Measurements from ENCODE around the gene COA1. TPM values are rescaled to one million over a fixed set of nuclear protein-coding genes. Genes with fewer than 3 reads are reported as not detected.

The COA1 gene
- total and polyA plus RNA-seq, 2 donors (not counting 1 experiment from before 2014, with no cell fraction given) = 28.7 to 72.7 TPM

DNA sequence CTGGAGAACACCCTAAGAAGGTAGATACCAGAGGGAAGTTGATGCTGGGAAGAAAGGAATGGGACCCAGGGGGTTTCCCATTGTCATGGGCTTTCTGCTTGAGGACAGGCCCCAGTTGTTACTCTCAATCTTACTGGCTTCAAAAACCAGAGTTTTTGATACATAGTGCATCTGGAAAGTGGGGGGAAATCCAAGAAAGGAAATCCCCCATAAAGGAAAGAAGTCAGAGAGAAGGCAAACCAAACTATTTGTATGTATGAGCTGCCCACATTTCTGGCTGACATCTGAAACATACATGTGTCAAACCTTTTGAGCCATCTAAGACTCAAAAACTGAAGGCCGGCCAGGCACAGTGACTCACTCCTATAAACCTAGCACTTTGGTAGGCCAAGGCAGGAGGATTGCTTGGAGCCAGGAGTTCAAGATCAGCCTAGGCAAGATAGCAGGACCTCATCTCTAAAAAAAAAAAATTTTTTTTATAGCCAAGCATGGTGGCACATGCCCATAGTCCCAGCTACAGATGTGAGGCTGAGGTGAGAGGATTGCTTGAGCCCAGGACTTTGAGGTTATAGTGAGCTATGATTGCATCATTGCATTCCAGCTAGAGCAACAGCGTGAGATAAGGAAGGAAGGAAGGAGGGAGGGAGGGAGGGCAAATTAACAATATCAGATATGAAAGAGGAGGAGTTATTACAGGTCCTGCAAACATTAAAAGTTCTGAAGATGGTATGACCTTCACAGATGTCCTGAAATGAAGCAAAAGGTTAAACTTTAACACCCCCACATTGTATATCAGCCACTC is 6.7 kb upstream of the COA1 start:
- no peak overlapping the region for H3K4me2 ChIP-seq (replicated peaks; ENCODE audit: low read depth, low read length, poor library complexity, severe bottlenecking)

GRCh38 chr7:43735403-43735801 is 6.1 kb upstream of the COA1 start:
- H3K36me3 ChIP-seq (replicated peaks in 1 of 2; ENCODE audit: control extremely low read depth in 1 of 2, control insufficient read depth in 1 of 2, extremely low read depth in 1 of 2, insufficient read depth in 2 of 2, low read length in 1 of 2) = no peaks in the 10 kb centered on the region
- intact Hi-C loops (cut with micrococcal nuclease) = no loop called here
- no peak overlapping the region for H3K4me3 ChIP-seq (ENCODE audit: control extremely low read depth in 1 of 5, extremely low read depth in 1 of 5, insufficient read depth in 1 of 5, low read depth in 2 of 5, low read length in 4 of 5)
- Mint-ChIP-seq H3K4me3 (no peak overlapping the region), H3K27me3 (no peaks in the 10 kb centered on the region), H3K9me3 (ENCODE audit: insufficient read depth) (no peaks in the 10 kb centered on the region), H3K27ac (no peak overlapping the region), H3K4me1 (no peaks in the 10 kb centered on the region)
- ChIA-PET POLR2A (no interaction called here), CTCF (interaction anchor here (1.3 kb wide), 1 partner anchor 153 kb away, joined by 7 read pairs; the partner anchor contains the start of gene STK17A)
- H3K4me2 ChIP-seq (replicated peaks; ENCODE audit: low read depth, low read length, poor library complexity, severe bottlenecking) = no peak overlapping the region
- no peaks in the 10 kb centered on the region for H3K4me1 ChIP-seq (ENCODE audit: control insufficient read depth in 2 of 2, insufficient read depth in 2 of 2, low read length in 2 of 2)
- no CpG with 5 or more reads among the region's 1 CpG for WGBS (ENCODE audit: insufficient coverage)
- H4K20me1 ChIP-seq (ENCODE audit: control insufficient read depth, insufficient read depth, low read length, poor library complexity, severe bottlenecking) = no peaks in the 10 kb centered on the region
- H3K27ac ChIP-seq (ENCODE audit: low read length in 2 of 2) = no peak overlapping the region
- H3K27me3 ChIP-seq (replicated peaks in 1 of 4; ENCODE audit: control extremely low read depth in 1 of 4, control insufficient read depth in 3 of 4, insufficient read depth in 4 of 4, low read length in 3 of 4) = no peaks in the 10 kb centered on the region
- no peak overlapping the region for H3K9ac ChIP-seq (ENCODE audit: low read length)
- no peak for DNase-seq
- H3K79me2 ChIP-seq (ENCODE audit: control insufficient read depth, insufficient read depth, low read length) = peaks cover 1% of the 10 kb centered on the region
- no peak for ATAC-seq (ENCODE audit: low read depth)
- H3K9me3 ChIP-seq (ENCODE audit: control extremely low read depth in 1 of 3, control insufficient read depth in 2 of 3, insufficient read depth in 1 of 3, low read length in 2 of 3) = no peaks in the 10 kb centered on the region
- TF ChIP-seq, protein P1, sequence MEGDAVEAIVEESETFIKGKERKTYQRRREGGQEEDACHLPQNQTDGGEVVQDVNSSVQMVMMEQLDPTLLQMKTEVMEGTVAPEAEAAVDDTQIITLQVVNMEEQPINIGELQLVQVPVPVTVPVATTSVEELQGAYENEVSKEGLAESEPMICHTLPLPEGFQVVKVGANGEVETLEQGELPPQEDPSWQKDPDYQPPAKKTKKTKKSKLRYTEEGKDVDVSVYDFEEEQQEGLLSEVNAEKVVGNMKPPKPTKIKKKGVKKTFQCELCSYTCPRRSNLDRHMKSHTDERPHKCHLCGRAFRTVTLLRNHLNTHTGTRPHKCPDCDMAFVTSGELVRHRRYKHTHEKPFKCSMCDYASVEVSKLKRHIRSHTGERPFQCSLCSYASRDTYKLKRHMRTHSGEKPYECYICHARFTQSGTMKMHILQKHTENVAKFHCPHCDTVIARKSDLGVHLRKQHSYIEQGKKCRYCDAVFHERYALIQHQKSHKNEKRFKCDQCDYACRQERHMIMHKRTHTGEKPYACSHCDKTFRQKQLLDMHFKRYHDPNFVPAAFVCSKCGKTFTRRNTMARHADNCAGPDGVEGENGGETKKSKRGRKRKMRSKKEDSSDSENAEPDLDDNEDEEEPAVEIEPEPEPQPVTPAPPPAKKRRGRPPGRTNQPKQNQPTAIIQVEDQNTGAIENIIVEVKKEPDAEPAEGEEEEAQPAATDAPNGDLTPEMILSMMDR (IDR thresholded peaks at IDR 0.05) = no peak
- no peak for TF ChIP-seq EZH2 (IDR thresholded peaks at IDR 0.05; ENCODE audit: borderline replicate concordance, insufficient read depth, low read depth, low read length, poor library complexity, severe bottlenecking)
- H2AFZ ChIP-seq (ENCODE audit: insufficient read depth, low read depth, low read length, poor library complexity, severe bottlenecking) = no peak overlapping the region

More for the DNA sequence above, 6.7 kb upstream of the COA1 start:
- Histone ChIP-seq H3K36me3 (replicated peaks in 1 of 2; ENCODE audit: control extremely low read depth in 1 of 2, control insufficient read depth in 1 of 2, extremely low read depth in 1 of 2, insufficient read depth in 2 of 2, low read length in 1 of 2) (no peaks in the 10 kb centered on the region), H3K79me2 (ENCODE audit: control insufficient read depth, insufficient read depth, low read length) (no peaks in the 10 kb centered on the region), H3K27me3 (replicated peaks in 1 of 4; ENCODE audit: control extremely low read depth in 1 of 4, control insufficient read depth in 3 of 4, insufficient read depth in 4 of 4, low read length in 3 of 4) (no peaks in the 10 kb centered on the region), H3K9ac (ENCODE audit: low read length) (no peak overlapping the region), H2AFZ (ENCODE audit: insufficient read depth, low read depth, low read length, poor library complexity, severe bottlenecking) (no peak overlapping the region), H3K27ac (ENCODE audit: low read length in 2 of 2) (no peak overlapping the region), H3K4me3 (ENCODE audit: control extremely low read depth in 1 of 5, extremely low read depth in 1 of 5, insufficient read depth in 1 of 5, low read depth in 2 of 5, low read length in 4 of 5) (no peak overlapping the region), H3K4me1 (ENCODE audit: control insufficient read depth in 2 of 2, insufficient read depth in 2 of 2, low read length in 2 of 2) (no peaks in the 10 kb centered on the region), H4K20me1 (ENCODE audit: control insufficient read depth, insufficient read depth, low read length, poor library complexity, severe bottlenecking) (no peaks in the 10 kb centered on the region), H3K9me3 (ENCODE audit: control extremely low read depth in 1 of 3, control insufficient read depth in 2 of 3, insufficient read depth in 1 of 3, low read length in 2 of 3) (no peaks in the 10 kb centered on the region)
- DNase-seq (no peak), ATAC-seq (ENCODE audit: low read depth) (no peak)
- ChIA-PET POLR2A (no interaction called here), CTCF (interaction anchor here (1.0 to 1.3 kb wide), 2 partner anchors 45 to 153 kb away, joined by 3 to 7 read pairs; partner anchors contain the start of gene STK17A)
- WGBS (ENCODE audit: insufficient coverage) = 58% methylated on average over 2 of the region's 2 CpGs
- no peak overlapping the region for H3K27ac Mint-ChIP-seq
- H3K27me3 Mint-ChIP-seq = no peaks in the 10 kb centered on the region
- TF ChIP-seq EZH2 (IDR thresholded peaks at IDR 0.05; ENCODE audit: borderline replicate concordance, insufficient read depth, low read depth, low read length, poor library complexity, severe bottlenecking) = no peak
- TF ChIP-seq, protein P1 (IDR thresholded peaks at IDR 0.05) = no peak
- H3K9me3 Mint-ChIP-seq (ENCODE audit: insufficient read depth) = no peaks in the 10 kb centered on the region
- no peak overlapping the region for H3K4me3 Mint-ChIP-seq
- intact Hi-C loops (cut with micrococcal nuclease) = no loop called here
- H3K4me1 Mint-ChIP-seq = no peaks in the 10 kb centered on the region
